B cell (primary cell): Measurements from ENCODE around the gene ETS1. TPM values are rescaled to one million over a fixed set of nuclear protein-coding genes. Genes with fewer than 3 reads are reported as not detected.

Experiments used
- ATAC-seq: fragments of 200-7000 bp; cut with Tn5 transposase; one replicate; pipeline ENCODE4 v1.10.0; 2021; ENCODE audit warnings: low read depth, mild to moderate bottlenecking, moderate number of reproducible peaks, moderate library complexity
- CTCF ChIA-PET: fragments of 350-600 bp; sonication (Branson Sonifier 250); formaldehyde crosslinking; loops from one replicate; lab custom pipeline; 2021; ENCODE audit warnings: antibody characterized with exemption, inconsistent platforms; lab: Charles Lee
- POLR2A ChIA-PET: fragments of 350-600 bp; sonication (Branson Sonifier 250); formaldehyde crosslinking; loops from one replicate; lab custom pipeline; 2021; ENCODE audit warnings: antibody characterized with exemption; lab: Charles Lee
- DNase-seq: peaks from one replicate; pipeline ENCODE4 v3.0.0; 2013
- H2AFZ ChIP-seq: 2 replicates; pipeline ENCODE4 v1.6.1; 2012; ENCODE audit warnings: mild to moderate bottlenecking, low read depth, low read length; ENCODE audit not compliant: insufficient read depth, poor library complexity, severe bottlenecking
- H3K27ac ChIP-seq, 2 donors: 1 replicate in 1 of 2; 2 replicates in 1 of 2; pipeline ENCODE4 v1.5.1; 2012 to 2013; ENCODE audit warnings: low read length in 2 of 2, mild to moderate bottlenecking in 2 of 2, moderate library complexity in 1 of 2
- H3K27me3 ChIP-seq, 4 experiments: fragments of 200-600 bp in 1 of 4; sonication (generic) in 1 of 4; replicated peaks in 1 of 4; 1 replicate in 2 of 4; 2 replicates in 2 of 4; pipeline versions ENCODE4 v1.6.1 to v1.7.0; 2013 to 2016; ENCODE audit warnings: low read length in 3 of 4, mild to moderate bottlenecking in 2 of 4, mixed read lengths in 1 of 4, moderate library complexity in 1 of 4; ENCODE audit not compliant: insufficient read depth in 4 of 4, control insufficient read depth in 3 of 4; ENCODE audit errors: control extremely low read depth in 1 of 4
- H3K36me3 ChIP-seq, 2 experiments: replicated peaks in 1 of 2; 1 replicate in 1 of 2; 2 replicates in 1 of 2; pipeline versions ENCODE4 v1.6.1 to v1.7.1; 2013; ENCODE audit warnings: low read length in 1 of 2; ENCODE audit not compliant: insufficient read depth in 2 of 2, control insufficient read depth in 1 of 2; ENCODE audit errors: control extremely low read depth in 1 of 2, extremely low read depth in 1 of 2
- H3K4me1 ChIP-seq, 2 donors: fragments of 200-600 bp in 1 of 2; sonication (generic) in 1 of 2; 1 replicate in 1 of 2; 2 replicates in 1 of 2; pipeline versions ENCODE4 v1.5.1 to v1.6.1; 2013 to 2017; ENCODE audit warnings: low read length in 2 of 2; ENCODE audit not compliant: control insufficient read depth in 2 of 2, insufficient read depth in 2 of 2
- H3K4me2 ChIP-seq: replicated peaks from 2 replicates; pipeline ENCODE3; 2012; ENCODE audit warnings: mild to moderate bottlenecking, low read depth, low read length; ENCODE audit not compliant: poor library complexity, severe bottlenecking
- H3K4me3 ChIP-seq, 5 experiments: fragments of 200-600 bp in 1 of 5; sonication (generic) in 1 of 5; 1 replicate in 3 of 5; 2 replicates in 2 of 5; pipeline versions ENCODE4 v1.5.1 to v1.7.0; 2011 to 2016; ENCODE audit warnings: low read length in 4 of 5, mild to moderate bottlenecking in 4 of 5, low read depth in 2 of 5, control low read depth in 1 of 5, moderate library complexity in 1 of 5; ENCODE audit not compliant: insufficient read depth in 1 of 5; ENCODE audit errors: control extremely low read depth in 1 of 5, extremely low read depth in 1 of 5
- H3K79me2 ChIP-seq: fragments of 200-600 bp; sonication (generic); one replicate; pipeline ENCODE4 v1.6.0; 2016; ENCODE audit warnings: low read length; ENCODE audit not compliant: control insufficient read depth, insufficient read depth
- H3K9ac ChIP-seq: fragments of 200-600 bp; sonication (generic); 2 replicates; pipeline ENCODE4 v1.6.1; 2017; ENCODE audit warnings: mild to moderate bottlenecking, low read length, moderate library complexity
- H3K9me3 ChIP-seq, 3 donors: one replicate each; pipeline versions ENCODE4 v1.6.1 to v1.7.1; 2013; ENCODE audit warnings: low read length in 2 of 3; ENCODE audit not compliant: control insufficient read depth in 2 of 3, insufficient read depth in 1 of 3; ENCODE audit errors: control extremely low read depth in 1 of 3
- H4K20me1 ChIP-seq: 2 replicates; pipeline ENCODE4 v1.6.0; 2012; ENCODE audit warnings: mild to moderate bottlenecking, low read length; ENCODE audit not compliant: insufficient read depth, control insufficient read depth, poor library complexity, severe bottlenecking
- H3K27ac Mint-ChIP-seq: one replicate; pipeline ENCODE4 v1.8.0; 2021; ENCODE audit warnings: mixed read lengths
- H3K27me3 Mint-ChIP-seq: one replicate; pipeline ENCODE4 v1.8.0; 2021; ENCODE audit warnings: mixed read lengths
- H3K4me1 Mint-ChIP-seq: one replicate; pipeline ENCODE4 v1.8.0; 2021; ENCODE audit warnings: mixed read lengths
- H3K4me3 Mint-ChIP-seq: one replicate; pipeline ENCODE4 v1.8.0; 2021; ENCODE audit warnings: mixed read lengths
- H3K9me3 Mint-ChIP-seq: one replicate; pipeline ENCODE4 v1.8.0; 2022; ENCODE audit warnings: mixed read lengths; ENCODE audit not compliant: insufficient read depth
- CTCF ChIP-seq: fragments of 200-600 bp; IDR thresholded peaks from one replicate; pipeline ENCODE4 v1.8.0; 2022; ENCODE audit warnings: antibody characterized with exemption, mild to moderate bottlenecking
- EZH2 ChIP-seq: IDR thresholded peaks from 2 replicates; pipeline ENCODE4 v1.6.1; 2012; ENCODE audit warnings: borderline replicate concordance, low read depth, mild to moderate bottlenecking, moderate library complexity, low read length; ENCODE audit not compliant: insufficient read depth, poor library complexity, severe bottlenecking
- WGBS: methylation state at CpG from one replicate; pipeline ENCODE4 v1.1.5; 2013; ENCODE audit warnings: missing lambda C conversion rate; ENCODE audit not compliant: insufficient coverage; 5-methylcytosine and 5-hydroxymethylcytosine counted together
- intact Hi-C: fragments of 100-400 bp; cut with micrococcal nuclease; formaldehyde crosslinking; loops from one replicate; pipeline ENCODE4 v1.10.0; 2022
- polyA plus RNA-seq: library from polyadenylated mRNA; depleted of rRNA; stranded (reverse); fragments of >200 nt; gene quantifications from 2 replicates; pipeline ENCODE4 v1.2.3, GENCODE V29; 2012
- total RNA-seq, 2 donors: library from RNA; stranded (reverse); fragments of 120-200 nt in 1 of 2; gene quantifications; 1 replicate in 1 of 2; 2 replicates in 1 of 2; pipeline versions ENCODE4 v1.2.3 to v1.2.4, GENCODE V29; 2013 to 2022

The ETS1 gene
- total and polyA plus RNA-seq, 2 donors (not counting 1 experiment from before 2014, with no cell fraction given), result 115 to 271 TPM

GRCh38 chr11:128473636-128474035 lies 113.7 kb downstream of the ETS1 start:
- Histone ChIP-seq H2AFZ (no peak overlapping the region), H3K4me3 (no peak overlapping the region), H3K9ac (no peak overlapping the region), H3K27ac (peak overlapping the region; percentile 74 to 90), H3K27me3 (no peaks in the 10 kb centered on the region), H3K79me2 (peaks cover 79% of the 10 kb centered on the region), H3K4me2 (peak overlapping the region; percentile 65), H3K9me3 (no peaks in the 10 kb centered on the region), H4K20me1 (no peaks in the 10 kb centered on the region), H3K36me3 (peaks cover 15 to 73% of the 10 kb centered on the region in 2 experiments), H3K4me1 (peaks cover 98 to 100% of the 10 kb centered on the region in 2 donors)
- Mint-ChIP-seq H3K9me3 (no peaks in the 10 kb centered on the region), H3K27me3 (no peaks in the 10 kb centered on the region), H3K27ac (peak overlapping the region; percentile 89), H3K4me3 (peak overlapping the region; percentile 71), H3K4me1 (peaks cover 95% of the 10 kb centered on the region)
- DNase-seq, result peak; percentile 74
- peak; percentile 22 for ATAC-seq
- CTCF ChIA-PET, result interaction anchor here (1.1 to 8.7 kb wide), 11 partner anchors 11 to 372 kb away, joined by 3 to 51 read pairs (median 6); no protein-coding TSS in a partner anchor
- TF ChIP-seq CTCF, result no peak
- TF ChIP-seq EZH2, result no peak
- POLR2A ChIA-PET, result interaction anchor here (0.5 to 4.3 kb wide), 10 partner anchors 9 to 184 kb away, joined by 3 to 29 read pairs (median 6); no protein-coding TSS in a partner anchor
- WGBS, result 9% methylated on average over 2 of the region's 4 CpGs
- intact Hi-C loops, result loop anchor here (2.0 to 5.0 kb wide), 4 partner anchors 34 to 367 kb away; no protein-coding TSS in a partner anchor
